Measurements from ENCODE around the gene TRIP10.
"Not testable (repeated sequence)": the region's sequence is repeated elsewhere in the genome, so short reads cannot be mapped to it uniquely, and the experiment has no call there.

The TRIP10 gene

GRCh38 chr19:6797646-6798045 lies 58.2 kb downstream of the TRIP10 start:
- no peaks in the 10 kb centered on the region for H3K36me3 ChIP-seq (ENCODE audit: control insufficient read depth, low read depth, low read length)
- H3K27ac ChIP-seq (ENCODE audit: low read length), result no peak overlapping the region
- no peaks in the 10 kb centered on the region for H3K27me3 ChIP-seq (ENCODE audit: control insufficient read depth, insufficient read depth, low read length)
- peaks cover 9% of the 10 kb centered on the region for H3K9me3 ChIP-seq (ENCODE audit: control insufficient read depth, low read depth, low read length)
- H3K4me3 ChIP-seq (ENCODE audit: low read length), result no peak overlapping the region
- no peak overlapping the region for H3K9ac ChIP-seq (ENCODE audit: low read length)
- peaks cover 6% of the 10 kb centered on the region for H3K4me1 ChIP-seq (ENCODE audit: control insufficient read depth, low read depth, low read length)

DNA sequence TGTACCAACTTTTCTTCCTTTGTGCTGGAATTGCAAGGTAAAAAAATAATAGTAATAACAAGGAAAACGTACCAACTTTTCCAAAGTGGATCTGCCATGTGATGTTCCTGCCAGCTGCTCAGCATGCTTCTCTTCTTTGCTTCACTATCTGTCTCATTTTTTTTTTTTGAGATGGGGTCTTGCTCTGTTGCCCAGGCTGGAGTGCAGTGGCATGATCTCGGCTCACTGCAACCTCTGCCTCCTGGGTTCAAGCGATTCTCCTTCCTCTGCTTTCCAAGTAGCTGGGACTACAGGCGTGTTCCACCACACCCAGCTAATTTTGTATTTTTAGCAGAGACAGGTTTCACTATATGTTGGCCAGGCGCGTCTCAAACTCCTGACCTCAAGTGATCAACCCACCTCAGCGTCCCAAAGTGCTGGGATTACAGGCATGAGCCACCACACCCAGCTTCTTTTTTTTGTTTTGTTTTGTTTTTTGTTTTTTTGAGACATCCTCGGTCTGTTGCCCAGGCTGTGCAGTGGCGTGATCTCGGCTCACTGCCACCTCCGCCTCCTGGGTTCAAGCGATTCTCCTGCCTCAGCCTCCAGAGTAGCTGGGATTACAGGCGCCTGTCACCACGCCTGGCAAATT lies 60.8 kb downstream of the TRIP10 start:
- not testable (repeated sequence) for H3K36me3 ChIP-seq (ENCODE audit: control insufficient read depth, low read depth, low read length); H3K27ac ChIP-seq (ENCODE audit: low read length); H3K4me3 ChIP-seq (ENCODE audit: low read length); H3K9ac ChIP-seq (ENCODE audit: low read length); H3K9me3 ChIP-seq (ENCODE audit: control insufficient read depth, low read depth, low read length); H3K27me3 ChIP-seq (ENCODE audit: control insufficient read depth, insufficient read depth, low read length)
- peaks cover 11% of the 10 kb centered on the region for H3K4me1 ChIP-seq (ENCODE audit: control insufficient read depth, low read depth, low read length)

- Histone ChIP-seq H3K4me1 (ENCODE audit: control insufficient read depth, low read depth, low read length) (peaks cover 11% of the 10 kb centered on the region), H3K36me3 (ENCODE audit: control insufficient read depth, low read depth, low read length) (no peaks in the 10 kb centered on the region), H3K9me3 (ENCODE audit: control insufficient read depth, low read depth, low read length) (no peaks in the 10 kb centered on the region), H3K4me3 (ENCODE audit: low read length) (no peak overlapping the region), H3K27ac (ENCODE audit: low read length) (no peak overlapping the region), H3K27me3 (ENCODE audit: control insufficient read depth, insufficient read depth, low read length) (no peaks in the 10 kb centered on the region), H3K9ac (ENCODE audit: low read length) (no peak overlapping the region)
These were observed 61.6 kb downstream of the TRIP10 start for GRCh38 chr19:6800991-6801484.
